ENCODE results near the gene KRR1.

Gene KRR1

DNA sequence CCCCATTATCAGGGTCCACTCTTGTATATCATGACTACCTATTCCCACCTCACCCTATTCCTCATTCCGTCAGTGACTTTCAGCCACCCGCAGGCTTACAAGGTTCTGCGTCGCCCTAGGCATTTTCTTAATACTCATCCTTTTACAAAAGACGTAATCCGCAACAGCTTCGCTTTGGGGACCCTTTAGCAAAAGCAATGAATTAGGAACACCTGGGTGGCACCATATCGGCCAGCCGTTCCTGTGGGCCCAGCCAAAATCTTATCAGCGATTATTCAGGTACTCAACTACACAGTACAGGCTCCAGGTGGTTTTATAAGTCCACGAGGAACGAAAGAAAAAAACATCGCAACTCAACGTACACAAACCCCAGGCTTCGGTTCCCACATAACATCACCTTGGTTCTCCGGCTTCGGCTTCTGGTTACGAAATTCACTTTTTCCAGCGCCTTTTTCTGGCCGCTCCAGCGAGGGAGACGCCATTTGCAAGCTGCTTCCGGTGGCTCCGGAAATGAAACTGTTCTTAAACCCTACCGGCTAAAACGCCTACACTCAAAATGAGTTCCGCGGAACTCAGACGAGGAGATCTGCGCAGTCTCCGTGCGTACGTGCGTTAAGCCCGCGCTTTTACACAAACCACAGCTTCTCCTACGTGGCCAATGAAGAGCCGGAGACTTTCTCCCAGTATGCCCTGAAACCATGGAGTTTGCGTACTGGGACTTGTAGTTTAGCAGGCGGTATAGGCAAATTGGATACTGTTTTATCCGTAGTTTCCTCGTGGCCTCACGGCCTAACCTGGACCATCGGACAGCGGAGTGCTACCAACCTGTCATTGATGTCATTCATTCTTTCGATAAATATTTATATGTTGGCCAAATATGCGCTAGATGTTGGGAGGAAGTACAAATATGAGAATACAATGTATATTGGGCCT lies at the start of gene KRR1 (continued):
- TF ChIP-seq PRDM10 (tag by site-specific recombination; IDR thresholded peaks at IDR 0.05) = peak; percentile 45; the same call in 1 of the 2 replicates
- TF ChIP-seq ZNF19 (tag by site-specific recombination; IDR thresholded peaks at IDR 0.05; ENCODE audit: low read depth) = no peak
- TF ChIP-seq, protein P1, sequence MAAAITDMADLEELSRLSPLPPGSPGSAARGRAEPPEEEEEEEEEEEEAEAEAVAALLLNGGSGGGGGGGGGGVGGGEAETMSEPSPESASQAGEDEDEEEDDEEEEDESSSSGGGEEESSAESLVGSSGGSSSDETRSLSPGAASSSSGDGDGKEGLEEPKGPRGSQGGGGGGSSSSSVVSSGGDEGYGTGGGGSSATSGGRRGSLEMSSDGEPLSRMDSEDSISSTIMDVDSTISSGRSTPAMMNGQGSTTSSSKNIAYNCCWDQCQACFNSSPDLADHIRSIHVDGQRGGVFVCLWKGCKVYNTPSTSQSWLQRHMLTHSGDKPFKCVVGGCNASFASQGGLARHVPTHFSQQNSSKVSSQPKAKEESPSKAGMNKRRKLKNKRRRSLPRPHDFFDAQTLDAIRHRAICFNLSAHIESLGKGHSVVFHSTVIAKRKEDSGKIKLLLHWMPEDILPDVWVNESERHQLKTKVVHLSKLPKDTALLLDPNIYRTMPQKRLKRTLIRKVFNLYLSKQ (tag by site-specific recombination; IDR thresholded peaks at IDR 0.05; ENCODE audit: borderline replicate concordance) = no peak
- TF ChIP-seq, protein P2, sequence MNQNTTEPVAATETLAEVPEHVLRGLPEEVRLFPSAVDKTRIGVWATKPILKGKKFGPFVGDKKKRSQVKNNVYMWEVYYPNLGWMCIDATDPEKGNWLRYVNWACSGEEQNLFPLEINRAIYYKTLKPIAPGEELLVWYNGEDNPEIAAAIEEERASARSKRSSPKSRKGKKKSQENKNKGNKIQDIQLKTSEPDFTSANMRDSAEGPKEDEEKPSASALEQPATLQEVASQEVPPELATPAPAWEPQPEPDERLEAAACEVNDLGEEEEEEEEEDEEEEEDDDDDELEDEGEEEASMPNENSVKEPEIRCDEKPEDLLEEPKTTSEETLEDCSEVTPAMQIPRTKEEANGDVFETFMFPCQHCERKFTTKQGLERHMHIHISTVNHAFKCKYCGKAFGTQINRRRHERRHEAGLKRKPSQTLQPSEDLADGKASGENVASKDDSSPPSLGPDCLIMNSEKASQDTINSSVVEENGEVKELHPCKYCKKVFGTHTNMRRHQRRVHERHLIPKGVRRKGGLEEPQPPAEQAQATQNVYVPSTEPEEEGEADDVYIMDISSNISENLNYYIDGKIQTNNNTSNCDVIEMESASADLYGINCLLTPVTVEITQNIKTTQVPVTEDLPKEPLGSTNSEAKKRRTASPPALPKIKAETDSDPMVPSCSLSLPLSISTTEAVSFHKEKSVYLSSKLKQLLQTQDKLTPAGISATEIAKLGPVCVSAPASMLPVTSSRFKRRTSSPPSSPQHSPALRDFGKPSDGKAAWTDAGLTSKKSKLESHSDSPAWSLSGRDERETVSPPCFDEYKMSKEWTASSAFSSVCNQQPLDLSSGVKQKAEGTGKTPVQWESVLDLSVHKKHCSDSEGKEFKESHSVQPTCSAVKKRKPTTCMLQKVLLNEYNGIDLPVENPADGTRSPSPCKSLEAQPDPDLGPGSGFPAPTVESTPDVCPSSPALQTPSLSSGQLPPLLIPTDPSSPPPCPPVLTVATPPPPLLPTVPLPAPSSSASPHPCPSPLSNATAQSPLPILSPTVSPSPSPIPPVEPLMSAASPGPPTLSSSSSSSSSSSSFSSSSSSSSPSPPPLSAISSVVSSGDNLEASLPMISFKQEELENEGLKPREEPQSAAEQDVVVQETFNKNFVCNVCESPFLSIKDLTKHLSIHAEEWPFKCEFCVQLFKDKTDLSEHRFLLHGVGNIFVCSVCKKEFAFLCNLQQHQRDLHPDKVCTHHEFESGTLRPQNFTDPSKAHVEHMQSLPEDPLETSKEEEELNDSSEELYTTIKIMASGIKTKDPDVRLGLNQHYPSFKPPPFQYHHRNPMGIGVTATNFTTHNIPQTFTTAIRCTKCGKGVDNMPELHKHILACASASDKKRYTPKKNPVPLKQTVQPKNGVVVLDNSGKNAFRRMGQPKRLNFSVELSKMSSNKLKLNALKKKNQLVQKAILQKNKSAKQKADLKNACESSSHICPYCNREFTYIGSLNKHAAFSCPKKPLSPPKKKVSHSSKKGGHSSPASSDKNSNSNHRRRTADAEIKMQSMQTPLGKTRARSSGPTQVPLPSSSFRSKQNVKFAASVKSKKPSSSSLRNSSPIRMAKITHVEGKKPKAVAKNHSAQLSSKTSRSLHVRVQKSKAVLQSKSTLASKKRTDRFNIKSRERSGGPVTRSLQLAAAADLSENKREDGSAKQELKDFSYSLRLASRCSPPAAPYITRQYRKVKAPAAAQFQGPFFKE (tag by site-specific recombination; IDR thresholded peaks at IDR 0.05; ENCODE audit: borderline replicate concordance) = no peak
- TF ChIP-seq ZBTB17 (tag by site-specific recombination; IDR thresholded peaks at IDR 0.05) = peak; percentile 96
- no peak for TF ChIP-seq ZNF596 (tag by site-specific recombination; IDR thresholded peaks at IDR 0.05)
- no peak for TF ChIP-seq ZNF266 (tag by site-specific recombination; IDR thresholded peaks at IDR 0.05; ENCODE audit: low read depth)
- TF ChIP-seq ZNF404 (tag by site-specific recombination; IDR thresholded peaks at IDR 0.05) = no peak
- no peak for TF ChIP-seq ZNF169 (tag by site-specific recombination; IDR thresholded peaks at IDR 0.05)
- peak; percentile 61; the same call in 1 of the 2 replicates for TF ChIP-seq ZNF391 (tag by site-specific recombination; IDR thresholded peaks at IDR 0.05; ENCODE audit: borderline replicate concordance, low read depth)
- TF ChIP-seq ZNF768 (tag by site-specific recombination; IDR thresholded peaks at IDR 0.05) = no peak
- TF ChIP-seq, protein P3, sequence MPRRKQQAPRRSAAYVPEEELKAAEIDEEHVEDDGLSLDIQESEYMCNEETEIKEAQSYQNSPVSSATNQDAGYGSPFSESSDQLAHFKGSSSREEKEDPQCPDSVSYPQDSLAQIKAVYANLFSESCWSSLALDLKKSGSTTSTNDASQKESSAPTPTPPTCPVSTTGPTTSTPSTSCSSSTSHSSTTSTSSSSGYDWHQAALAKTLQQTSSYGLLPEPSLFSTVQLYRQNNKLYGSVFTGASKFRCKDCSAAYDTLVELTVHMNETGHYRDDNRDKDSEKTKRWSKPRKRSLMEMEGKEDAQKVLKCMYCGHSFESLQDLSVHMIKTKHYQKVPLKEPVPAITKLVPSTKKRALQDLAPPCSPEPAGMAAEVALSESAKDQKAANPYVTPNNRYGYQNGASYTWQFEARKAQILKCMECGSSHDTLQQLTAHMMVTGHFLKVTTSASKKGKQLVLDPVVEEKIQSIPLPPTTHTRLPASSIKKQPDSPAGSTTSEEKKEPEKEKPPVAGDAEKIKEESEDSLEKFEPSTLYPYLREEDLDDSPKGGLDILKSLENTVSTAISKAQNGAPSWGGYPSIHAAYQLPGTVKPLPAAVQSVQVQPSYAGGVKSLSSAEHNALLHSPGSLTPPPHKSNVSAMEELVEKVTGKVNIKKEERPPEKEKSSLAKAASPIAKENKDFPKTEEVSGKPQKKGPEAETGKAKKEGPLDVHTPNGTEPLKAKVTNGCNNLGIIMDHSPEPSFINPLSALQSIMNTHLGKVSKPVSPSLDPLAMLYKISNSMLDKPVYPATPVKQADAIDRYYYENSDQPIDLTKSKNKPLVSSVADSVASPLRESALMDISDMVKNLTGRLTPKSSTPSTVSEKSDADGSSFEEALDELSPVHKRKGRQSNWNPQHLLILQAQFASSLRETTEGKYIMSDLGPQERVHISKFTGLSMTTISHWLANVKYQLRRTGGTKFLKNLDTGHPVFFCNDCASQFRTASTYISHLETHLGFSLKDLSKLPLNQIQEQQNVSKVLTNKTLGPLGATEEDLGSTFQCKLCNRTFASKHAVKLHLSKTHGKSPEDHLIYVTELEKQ (tag by site-specific recombination; IDR thresholded peaks at IDR 0.05; ENCODE audit: borderline replicate concordance) = no peak
- TF ChIP-seq ZNF677 (tag by site-specific recombination; IDR thresholded peaks at IDR 0.05) = no peak
- TF ChIP-seq ZNF211 (tag by site-specific recombination; IDR thresholded peaks at IDR 0.05; ENCODE audit: low read depth) = no peak
- peak; percentile 65 for TF ChIP-seq SP3 (tag by site-specific recombination; IDR thresholded peaks at IDR 0.05)
- TF ChIP-seq, protein P4, sequence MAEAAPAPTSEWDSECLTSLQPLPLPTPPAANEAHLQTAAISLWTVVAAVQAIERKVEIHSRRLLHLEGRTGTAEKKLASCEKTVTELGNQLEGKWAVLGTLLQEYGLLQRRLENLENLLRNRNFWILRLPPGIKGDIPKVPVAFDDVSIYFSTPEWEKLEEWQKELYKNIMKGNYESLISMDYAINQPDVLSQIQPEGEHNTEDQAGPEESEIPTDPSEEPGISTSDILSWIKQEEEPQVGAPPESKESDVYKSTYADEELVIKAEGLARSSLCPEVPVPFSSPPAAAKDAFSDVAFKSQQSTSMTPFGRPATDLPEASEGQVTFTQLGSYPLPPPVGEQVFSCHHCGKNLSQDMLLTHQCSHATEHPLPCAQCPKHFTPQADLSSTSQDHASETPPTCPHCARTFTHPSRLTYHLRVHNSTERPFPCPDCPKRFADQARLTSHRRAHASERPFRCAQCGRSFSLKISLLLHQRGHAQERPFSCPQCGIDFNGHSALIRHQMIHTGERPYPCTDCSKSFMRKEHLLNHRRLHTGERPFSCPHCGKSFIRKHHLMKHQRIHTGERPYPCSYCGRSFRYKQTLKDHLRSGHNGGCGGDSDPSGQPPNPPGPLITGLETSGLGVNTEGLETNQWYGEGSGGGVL (tag by site-specific recombination; IDR thresholded peaks at IDR 0.05) = no peak
- TF ChIP-seq, protein P5, sequence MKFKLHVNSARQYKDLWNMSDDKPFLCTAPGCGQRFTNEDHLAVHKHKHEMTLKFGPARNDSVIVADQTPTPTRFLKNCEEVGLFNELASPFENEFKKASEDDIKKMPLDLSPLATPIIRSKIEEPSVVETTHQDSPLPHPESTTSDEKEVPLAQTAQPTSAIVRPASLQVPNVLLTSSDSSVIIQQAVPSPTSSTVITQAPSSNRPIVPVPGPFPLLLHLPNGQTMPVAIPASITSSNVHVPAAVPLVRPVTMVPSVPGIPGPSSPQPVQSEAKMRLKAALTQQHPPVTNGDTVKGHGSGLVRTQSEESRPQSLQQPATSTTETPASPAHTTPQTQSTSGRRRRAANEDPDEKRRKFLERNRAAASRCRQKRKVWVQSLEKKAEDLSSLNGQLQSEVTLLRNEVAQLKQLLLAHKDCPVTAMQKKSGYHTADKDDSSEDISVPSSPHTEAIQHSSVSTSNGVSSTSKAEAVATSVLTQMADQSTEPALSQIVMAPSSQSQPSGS (tag by site-specific recombination; IDR thresholded peaks at IDR 0.05; ENCODE audit: low read depth) = no peak
- no peak for TF ChIP-seq ZNF132 (tag by site-specific recombination; IDR thresholded peaks at IDR 0.05; ENCODE audit: borderline replicate concordance)
- TF ChIP-seq ZNF37A (tag by site-specific recombination; IDR thresholded peaks at IDR 0.05) = peak; percentile 60; the same call in 1 of the 2 replicates
